ENCODE data around the gene SERAC1.

Gene SERAC1

DNA sequence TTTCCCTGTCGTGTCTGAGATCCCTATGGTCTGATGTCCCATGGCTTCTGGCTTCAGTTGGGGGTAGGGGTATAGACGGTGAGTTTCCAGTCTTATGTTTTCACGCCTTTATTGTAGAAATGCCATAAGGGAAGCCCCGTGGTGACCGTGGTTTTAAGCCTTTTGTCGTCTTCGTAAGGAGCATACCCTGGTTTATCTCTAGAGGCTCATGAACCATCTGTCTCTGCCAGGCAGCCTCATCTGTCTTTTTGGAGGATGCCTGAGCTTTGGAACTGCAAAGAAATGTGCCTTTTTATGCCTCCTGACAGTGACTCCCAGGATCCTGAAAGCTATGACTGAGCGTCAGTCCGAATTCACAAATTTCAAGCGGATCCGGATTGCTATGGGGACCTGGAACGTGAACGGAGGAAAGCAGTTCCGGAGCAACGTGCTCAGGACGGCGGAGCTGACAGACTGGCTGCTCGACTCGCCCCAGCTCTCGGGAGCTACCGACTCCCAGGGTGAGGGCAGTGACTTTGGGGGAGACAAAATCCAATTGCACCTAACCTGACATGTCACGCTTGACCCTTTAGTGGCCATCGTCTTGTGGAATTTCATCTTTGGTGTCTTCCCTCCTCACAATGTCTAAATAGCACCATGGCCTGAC, 101.8 kb downstream of the SERAC1 start:
- Histone ChIP-seq H3K14ac (ENCODE audit: low read length in 2 of 2) (no peak overlapping the region), H3K18ac (ENCODE audit: low read depth in 1 of 2, low read length in 2 of 2) (no peak overlapping the region), H4K8ac (ENCODE audit: low read length) (no peak overlapping the region), H2BK5ac (ENCODE audit: low read depth, low read length, poor library complexity, severe bottlenecking) (no peak overlapping the region), H3K4me1 (ENCODE audit: control insufficient read depth, insufficient read depth, low read depth, low read length) (peaks cover 36% of the 10 kb centered on the region), H3K27ac (ENCODE audit: low read length, poor library complexity, severe bottlenecking) (no peak overlapping the region), H2AK5ac (ENCODE audit: low read length, severe bottlenecking) (no peak overlapping the region), H3K23ac (ENCODE audit: low read length in 2 of 2) (no peak overlapping the region), H3K9me3 (ENCODE audit: control insufficient read depth, low read length) (peaks cover 4% of the 10 kb centered on the region), H3K36me3 (ENCODE audit: control insufficient read depth in 1 of 2, insufficient read depth in 2 of 2, low read depth in 1 of 2, low read length in 2 of 2) (peaks cover 73 to 92% of the 10 kb centered on the region in 2 experiments), H3K27me3 (ENCODE audit: control insufficient read depth in 1 of 2, insufficient read depth in 1 of 2, low read length in 2 of 2) (no peaks in the 10 kb centered on the region), H2BK15ac (ENCODE audit: low read depth, poor library complexity, severe bottlenecking) (peak overlapping the region; percentile 18), H3K9ac (ENCODE audit: low read length) (no peak overlapping the region), H3K4ac (ENCODE audit: low read depth in 1 of 2, low read length in 2 of 2) (no peak overlapping the region), H3K4me3 (ENCODE audit: insufficient read depth in 1 of 2, low read depth in 1 of 2, low read length in 2 of 2) (no peak overlapping the region), H2BK12ac (ENCODE audit: low read length in 2 of 2) (no peak overlapping the region), H3K4me2 (ENCODE audit: low read length, poor library complexity, severe bottlenecking) (no peak overlapping the region), H2AFZ (ENCODE audit: low read depth, low read length) (no peak overlapping the region), H2BK120ac (ENCODE audit: low read depth, low read length) (no peak overlapping the region), H3K79me1 (replicated peaks; ENCODE audit: low read length, poor library complexity, severe bottlenecking) (peaks cover 16% of the 10 kb centered on the region), H4K91ac (ENCODE audit: low read length) (no peak overlapping the region)
- 95% methylated on average over 23 of the region's 23 CpGs for WGBS
- no peak for DNase-seq

DNA sequence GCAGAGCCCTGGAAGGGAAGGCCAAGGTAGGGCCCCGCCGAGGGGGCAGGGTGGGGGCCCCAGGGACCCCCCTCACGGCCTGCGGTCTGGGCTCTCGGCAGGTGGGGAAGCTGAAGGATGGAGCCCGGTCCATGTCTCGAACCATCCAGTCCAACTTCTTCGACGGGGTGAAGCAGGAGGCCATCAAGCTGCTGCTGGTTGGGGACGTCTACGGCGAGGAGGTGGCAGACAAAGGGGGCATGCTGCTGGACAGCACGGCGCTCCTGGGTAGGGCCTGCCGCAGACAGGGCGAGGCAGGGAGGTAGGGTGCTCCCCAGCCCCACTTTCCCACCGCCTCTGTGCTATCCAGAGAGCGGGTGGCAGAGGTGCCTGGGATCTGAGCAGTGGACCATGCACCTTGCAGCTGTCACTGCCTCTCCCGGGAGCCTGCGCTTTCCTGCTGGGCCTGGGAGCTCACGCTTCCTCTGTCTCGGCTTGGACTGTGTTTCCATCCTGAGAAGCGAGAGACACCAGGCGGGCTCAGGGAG, 103.3 kb downstream of the SERAC1 start:
- no peak overlapping the region for H2AK5ac ChIP-seq (ENCODE audit: low read length, severe bottlenecking)
- H3K27ac ChIP-seq (ENCODE audit: low read length, poor library complexity, severe bottlenecking) = no peak overlapping the region
- H3K36me3 ChIP-seq (ENCODE audit: control insufficient read depth in 1 of 2, insufficient read depth in 2 of 2, low read depth in 1 of 2, low read length in 2 of 2) = peaks cover 72 to 80% of the 10 kb centered on the region in 2 experiments
- no peak overlapping the region for H3K4me3 ChIP-seq (ENCODE audit: insufficient read depth in 1 of 2, low read depth in 1 of 2, low read length in 2 of 2)
- H3K9ac ChIP-seq (ENCODE audit: low read length) = no peak overlapping the region
- H2BK12ac ChIP-seq (ENCODE audit: low read length in 2 of 2) = no peak overlapping the region
- H4K8ac ChIP-seq (ENCODE audit: low read length) = no peak overlapping the region
- H3K14ac ChIP-seq (ENCODE audit: low read length in 2 of 2) = no peak overlapping the region
- no peak for DNase-seq
- H3K4me2 ChIP-seq (ENCODE audit: low read length, poor library complexity, severe bottlenecking) = no peak overlapping the region
- WGBS = 94% methylated on average over 24 of the region's 24 CpGs
- H2BK120ac ChIP-seq (ENCODE audit: low read depth, low read length) = no peak overlapping the region
- H3K23ac ChIP-seq (ENCODE audit: low read length in 2 of 2) = no peak overlapping the region
- H3K9me3 ChIP-seq (ENCODE audit: control insufficient read depth, low read length) = peaks cover 4% of the 10 kb centered on the region
- H2AFZ ChIP-seq (ENCODE audit: low read depth, low read length) = no peak overlapping the region
- H4K91ac ChIP-seq (ENCODE audit: low read length) = no peak overlapping the region
- no peak overlapping the region for H2BK15ac ChIP-seq (ENCODE audit: low read depth, poor library complexity, severe bottlenecking)
- peaks cover 44% of the 10 kb centered on the region for H3K4me1 ChIP-seq (ENCODE audit: control insufficient read depth, insufficient read depth, low read depth, low read length)
- no peaks in the 10 kb centered on the region for H3K27me3 ChIP-seq (ENCODE audit: control insufficient read depth in 1 of 2, insufficient read depth in 1 of 2, low read length in 2 of 2)
- no peak overlapping the region for H3K4ac ChIP-seq (ENCODE audit: low read depth in 1 of 2, low read length in 2 of 2)
- no peak overlapping the region for H3K18ac ChIP-seq (ENCODE audit: low read depth in 1 of 2, low read length in 2 of 2)
- H2BK5ac ChIP-seq (ENCODE audit: low read depth, low read length, poor library complexity, severe bottlenecking) = no peak overlapping the region
- H3K79me1 ChIP-seq (replicated peaks; ENCODE audit: low read length, poor library complexity, severe bottlenecking) = peaks cover 21% of the 10 kb centered on the region

DNA sequence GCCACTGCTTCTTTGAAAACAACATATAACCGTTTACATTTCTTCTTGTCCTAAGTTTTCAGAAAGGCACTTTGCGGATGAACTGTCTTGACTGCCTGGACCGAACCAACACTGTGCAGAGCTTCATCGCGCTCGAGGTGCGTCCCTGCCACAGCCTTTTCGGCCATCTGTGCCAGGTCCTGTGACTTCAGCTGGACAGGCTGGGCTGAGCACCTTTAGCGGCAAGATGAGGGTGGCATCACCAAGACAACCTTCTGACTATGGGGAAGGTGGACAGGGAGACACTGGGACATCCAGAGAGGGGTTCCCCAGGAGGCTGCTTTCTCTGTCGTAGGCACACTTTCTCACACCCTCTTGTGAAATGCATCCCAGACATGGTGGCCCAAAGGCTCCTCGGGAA, 104.3 kb downstream of the SERAC1 start:
- DNase-seq = no peak
- no peak overlapping the region for H2BK12ac ChIP-seq (ENCODE audit: low read length in 2 of 2)
- H3K36me3 ChIP-seq (ENCODE audit: control insufficient read depth in 1 of 2, insufficient read depth in 2 of 2, low read depth in 1 of 2, low read length in 2 of 2) = peaks cover 81% of the 10 kb centered on the region in 2 experiments
- no peak overlapping the region for H2BK5ac ChIP-seq (ENCODE audit: low read depth, low read length, poor library complexity, severe bottlenecking)
- H2BK15ac ChIP-seq (ENCODE audit: low read depth, poor library complexity, severe bottlenecking) = no peak overlapping the region
- no peak overlapping the region for H4K91ac ChIP-seq (ENCODE audit: low read length)
- H3K9ac ChIP-seq (ENCODE audit: low read length) = no peak overlapping the region
- H3K4me2 ChIP-seq (ENCODE audit: low read length, poor library complexity, severe bottlenecking) = no peak overlapping the region
- H3K27me3 ChIP-seq (ENCODE audit: control insufficient read depth in 1 of 2, insufficient read depth in 1 of 2, low read length in 2 of 2) = no peaks in the 10 kb centered on the region
- peaks cover 26% of the 10 kb centered on the region for H3K79me1 ChIP-seq (replicated peaks; ENCODE audit: low read length, poor library complexity, severe bottlenecking)
- H3K9me3 ChIP-seq (ENCODE audit: control insufficient read depth, low read length) = peaks cover 4% of the 10 kb centered on the region
- no peak overlapping the region for H2AFZ ChIP-seq (ENCODE audit: low read depth, low read length)
- H2AK5ac ChIP-seq (ENCODE audit: low read length, severe bottlenecking) = no peak overlapping the region
- no peak overlapping the region for H2BK120ac ChIP-seq (ENCODE audit: low read depth, low read length)
- no peak overlapping the region for H3K18ac ChIP-seq (ENCODE audit: low read depth in 1 of 2, low read length in 2 of 2)
- WGBS = 99% methylated on average over 11 of the region's 11 CpGs
- H3K4me1 ChIP-seq (ENCODE audit: control insufficient read depth, insufficient read depth, low read depth, low read length) = peaks cover 44% of the 10 kb centered on the region
- no peak overlapping the region for H3K14ac ChIP-seq (ENCODE audit: low read length in 2 of 2)
- H3K4ac ChIP-seq (ENCODE audit: low read depth in 1 of 2, low read length in 2 of 2) = no peak overlapping the region
- H3K27ac ChIP-seq (ENCODE audit: low read length, poor library complexity, severe bottlenecking) = no peak overlapping the region
- H4K8ac ChIP-seq (ENCODE audit: low read length) = no peak overlapping the region
- H3K23ac ChIP-seq (ENCODE audit: low read length in 2 of 2) = no peak overlapping the region
- no peak overlapping the region for H3K4me3 ChIP-seq (ENCODE audit: insufficient read depth in 1 of 2, low read depth in 1 of 2, low read length in 2 of 2)

DNA sequence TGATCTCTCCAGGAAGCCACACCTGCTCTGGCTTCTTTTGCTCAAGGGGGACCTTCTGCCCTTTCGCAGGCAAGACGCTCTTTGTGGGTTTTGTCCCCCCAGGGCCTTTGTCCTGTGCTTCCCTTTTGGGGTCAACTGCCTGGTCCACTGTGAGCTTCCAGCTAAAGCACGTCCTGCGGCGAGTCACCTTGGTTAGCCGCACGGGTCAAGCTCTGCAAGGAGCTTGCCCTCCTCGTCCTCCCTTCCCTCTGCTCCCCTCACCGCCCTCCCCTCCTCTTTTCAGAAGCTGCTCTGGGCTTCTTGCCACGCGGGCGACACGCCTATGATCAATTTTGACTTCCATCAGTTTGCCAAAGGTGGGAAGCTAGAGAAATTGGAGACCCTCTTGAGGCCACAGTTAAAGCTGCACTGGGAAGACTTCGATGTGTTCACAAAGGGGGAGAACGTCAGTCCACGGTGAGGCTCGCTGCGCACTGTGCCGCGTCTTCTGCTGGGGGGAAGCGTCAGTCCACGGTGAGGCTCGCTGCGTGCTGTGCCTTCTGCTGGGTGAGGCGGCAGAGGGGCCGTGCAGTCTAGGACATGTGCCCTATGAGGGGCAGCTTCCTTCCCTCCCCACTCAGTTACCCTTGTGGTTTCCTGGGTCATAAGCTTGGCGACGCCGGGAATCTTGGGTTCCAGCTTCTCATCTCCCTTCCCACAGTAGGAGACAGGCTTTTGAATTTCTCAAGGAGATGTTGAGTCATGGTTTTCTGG, 106.2 kb downstream of the SERAC1 start:
- Histone ChIP-seq H2AFZ (ENCODE audit: low read depth, low read length) (no peak overlapping the region), H4K8ac (ENCODE audit: low read length) (no peak overlapping the region), H3K4me2 (ENCODE audit: low read length, poor library complexity, severe bottlenecking) (no peak overlapping the region), H3K4me1 (ENCODE audit: control insufficient read depth, insufficient read depth, low read depth, low read length) (peaks cover 39% of the 10 kb centered on the region), H3K23ac (ENCODE audit: low read length in 2 of 2) (no peak overlapping the region), H2BK12ac (ENCODE audit: low read length in 2 of 2) (no peak overlapping the region), H3K4me3 (ENCODE audit: insufficient read depth in 1 of 2, low read depth in 1 of 2, low read length in 2 of 2) (no peak overlapping the region), H4K91ac (ENCODE audit: low read length) (no peak overlapping the region), H3K27ac (ENCODE audit: low read length, poor library complexity, severe bottlenecking) (no peak overlapping the region), H2AK5ac (ENCODE audit: low read length, severe bottlenecking) (no peak overlapping the region), H2BK15ac (ENCODE audit: low read depth, poor library complexity, severe bottlenecking) (no peak overlapping the region), H2BK120ac (ENCODE audit: low read depth, low read length) (no peak overlapping the region), H3K9ac (ENCODE audit: low read length) (peak overlapping the region; percentile 93), H3K79me1 (replicated peaks; ENCODE audit: low read length, poor library complexity, severe bottlenecking) (peaks cover 25% of the 10 kb centered on the region), H3K9me3 (ENCODE audit: control insufficient read depth, low read length) (peaks cover 4% of the 10 kb centered on the region), H3K36me3 (ENCODE audit: control insufficient read depth in 1 of 2, insufficient read depth in 2 of 2, low read depth in 1 of 2, low read length in 2 of 2) (peaks cover 67 to 72% of the 10 kb centered on the region in 2 experiments), H3K14ac (ENCODE audit: low read length in 2 of 2) (no peak overlapping the region), H2BK5ac (ENCODE audit: low read depth, low read length, poor library complexity, severe bottlenecking) (no peak overlapping the region), H3K27me3 (ENCODE audit: control insufficient read depth in 1 of 2, insufficient read depth in 1 of 2, low read length in 2 of 2) (no peaks in the 10 kb centered on the region), H3K4ac (ENCODE audit: low read depth in 1 of 2, low read length in 2 of 2) (no peak overlapping the region), H3K18ac (ENCODE audit: low read depth in 1 of 2, low read length in 2 of 2) (peak overlapping the region in 1 of 2 experiments; percentile 25)
- no peak for DNase-seq
- WGBS = 95% methylated on average over 26 of the region's 29 CpGs
